ENCODE data around the gene PLPP1. TPM values are rescaled to one million over a fixed set of nuclear protein-coding genes. Genes with fewer than 3 reads are reported as not detected.
"Not testable (repeated sequence)": the region's sequence is repeated elsewhere in the genome, so short reads cannot be mapped to it uniquely, and the experiment has no call there.

PLPP1 gene
- total RNA-seq, 1 donor from 2014 or later = 75.9 TPM

DNA sequence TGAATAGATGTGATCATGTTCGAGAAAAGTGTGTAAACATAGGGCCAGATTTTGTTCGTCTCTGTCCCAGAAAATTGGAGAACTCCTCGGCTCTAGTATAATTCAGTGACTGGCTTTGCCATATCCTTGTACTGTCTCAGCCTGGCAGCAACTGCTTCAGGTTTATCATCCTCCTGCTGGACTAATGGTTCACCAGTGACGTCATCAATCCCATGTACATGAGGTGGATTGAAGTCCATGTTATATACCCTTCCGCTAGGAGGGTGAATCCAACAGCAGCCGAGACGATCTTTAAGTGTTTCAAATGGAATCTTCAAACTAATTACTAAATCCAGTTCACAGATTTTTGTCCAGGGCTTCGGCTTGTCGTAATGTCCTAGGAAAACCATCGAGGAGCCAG is 17.1 kb upstream of the PLPP1 start:
- DNase-seq (no peak), ATAC-seq (ENCODE audit: poor library complexity) (no peak)
- intact Hi-C loops (cut with DNase I) = no loop called here

- intact Hi-C loops (cut with DNase I) = no loop called here
- no peak for DNase-seq
- ATAC-seq (ENCODE audit: poor library complexity) = no peak
Observed at GRCh38 chr5:55551358-55551757, 16.6 kb upstream of the PLPP1 start.

DNA sequence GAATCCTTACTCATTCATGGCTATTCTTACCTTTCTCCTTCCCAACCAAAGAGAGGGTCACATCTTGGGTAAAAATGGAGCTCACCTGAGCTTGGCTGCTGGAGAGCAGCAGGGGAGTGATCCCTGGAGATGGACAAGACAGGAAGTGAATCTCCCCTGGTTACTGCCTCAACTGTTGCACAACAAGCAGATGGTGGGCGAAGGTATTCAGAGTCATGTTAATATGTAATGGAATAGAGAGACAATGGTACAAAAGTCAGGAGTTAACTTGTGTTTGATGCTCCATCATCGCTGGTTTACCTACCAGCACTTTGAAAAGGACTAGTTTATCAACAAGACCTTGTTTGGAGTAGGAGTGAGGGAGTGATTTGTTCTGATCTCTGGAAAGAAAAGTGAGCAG is 13.0 kb upstream of the PLPP1 start:
- ATAC-seq (ENCODE audit: poor library complexity) = no peak
- no peak for DNase-seq
- intact Hi-C loops (cut with DNase I) = no loop called here

DNA sequence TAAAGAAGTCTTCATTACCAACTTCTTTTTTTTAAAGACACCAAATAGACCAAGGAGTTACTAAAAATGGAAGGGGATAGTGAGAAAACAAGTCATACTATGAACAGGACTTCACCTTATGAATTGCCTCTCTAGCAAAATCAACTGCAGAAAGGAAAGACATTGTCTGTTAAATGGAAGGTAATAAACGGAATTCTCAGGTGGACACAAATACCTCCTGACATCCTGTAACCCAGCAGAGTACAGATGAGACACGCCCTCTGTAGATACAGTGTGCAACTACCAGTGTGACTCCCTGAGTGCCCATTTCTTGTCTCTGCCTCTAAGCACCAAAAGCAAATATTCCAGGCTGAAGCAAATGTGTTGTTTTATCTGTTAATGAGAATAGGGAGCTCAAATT is 12.2 kb upstream of the PLPP1 start:
- intact Hi-C loops (cut with DNase I) = no loop called here
- ATAC-seq (ENCODE audit: poor library complexity) (no peak), DNase-seq (no peak)

DNA sequence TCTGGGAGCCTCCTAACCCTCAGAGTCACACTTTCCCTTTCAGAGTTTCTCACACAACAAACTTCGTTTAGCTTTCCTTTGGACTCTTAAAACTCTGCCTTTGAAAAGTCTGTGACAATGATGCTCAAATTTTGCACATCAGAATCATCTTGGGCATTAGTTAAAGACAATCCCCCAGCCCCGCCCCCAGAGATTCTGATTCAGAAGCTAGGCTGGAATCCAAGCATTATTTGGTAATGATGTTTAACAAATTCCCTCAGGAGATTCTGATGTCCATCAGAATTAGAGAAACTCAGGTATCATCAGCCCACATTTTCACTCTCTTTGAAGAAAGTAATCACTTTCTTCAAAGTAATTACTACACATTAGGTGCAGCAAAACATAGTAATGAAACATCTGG is 9.6 kb upstream of the PLPP1 start:
- ATAC-seq (ENCODE audit: poor library complexity) (no peak), DNase-seq (no peak)
- intact Hi-C loops (cut with DNase I) = no loop called here

GRCh38 chr5:55541056-55541635 is 6.4 kb upstream of the PLPP1 start:
- ATAC-seq (ENCODE audit: poor library complexity) (no peak), DNase-seq (no peak)
- intact Hi-C loops (cut with DNase I) = no loop called here

DNA sequence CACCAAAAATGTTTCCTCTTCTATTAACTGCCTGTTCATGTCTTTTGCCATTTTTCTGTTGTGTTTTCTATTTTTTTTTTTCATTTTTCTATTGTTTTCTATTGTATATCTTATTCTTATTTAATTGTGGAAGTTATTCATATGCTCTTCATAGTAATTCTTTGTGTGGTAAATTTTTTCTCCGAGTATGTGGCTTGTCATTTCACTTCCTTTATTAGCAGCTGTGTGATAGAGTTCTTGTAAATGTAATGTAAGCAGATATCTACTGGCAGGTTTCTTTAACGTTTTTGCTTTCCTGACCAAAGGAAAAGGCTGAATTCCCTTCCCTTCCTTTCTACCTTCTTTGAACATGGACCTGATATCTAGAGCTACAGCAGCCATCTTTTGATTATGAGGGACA is 5.8 kb upstream of the PLPP1 start:
- DNase-seq = no peak
- intact Hi-C loops (cut with DNase I) = no loop called here
- ATAC-seq (ENCODE audit: poor library complexity) = no peak

DNA sequence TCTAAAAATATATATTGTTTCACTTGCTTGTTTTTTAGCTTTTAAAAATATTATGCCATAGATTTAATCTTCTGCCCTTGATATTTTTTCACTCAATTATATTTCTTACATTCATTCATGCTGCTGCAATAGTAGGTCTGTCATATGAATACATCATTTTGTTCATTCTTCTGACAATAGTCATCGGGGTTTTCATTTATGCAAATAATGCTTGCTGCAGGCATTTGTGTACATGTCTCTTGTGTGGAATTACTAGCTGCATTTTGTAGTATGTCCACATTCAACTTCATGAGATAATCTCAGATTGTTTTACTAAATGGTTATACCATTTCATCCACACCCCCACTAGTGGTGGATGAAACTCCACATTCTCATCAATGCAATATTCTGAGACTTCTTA is 5.3 kb upstream of the PLPP1 start:
- DNase-seq (no peak), ATAC-seq (ENCODE audit: poor library complexity) (no peak)
- intact Hi-C loops (cut with DNase I) = no loop called here

- intact Hi-C loops (cut with DNase I) = loop anchor here (5.0 to 10.0 kb wide), 2 partner anchors 39 to 146 kb away; no protein-coding TSS in a partner anchor
- DNase-seq (no peak), ATAC-seq (ENCODE audit: poor library complexity) (no peak)
Observed at GRCh38 chr5:55538661-55539060, 3.9 kb upstream of the PLPP1 start.

DNA sequence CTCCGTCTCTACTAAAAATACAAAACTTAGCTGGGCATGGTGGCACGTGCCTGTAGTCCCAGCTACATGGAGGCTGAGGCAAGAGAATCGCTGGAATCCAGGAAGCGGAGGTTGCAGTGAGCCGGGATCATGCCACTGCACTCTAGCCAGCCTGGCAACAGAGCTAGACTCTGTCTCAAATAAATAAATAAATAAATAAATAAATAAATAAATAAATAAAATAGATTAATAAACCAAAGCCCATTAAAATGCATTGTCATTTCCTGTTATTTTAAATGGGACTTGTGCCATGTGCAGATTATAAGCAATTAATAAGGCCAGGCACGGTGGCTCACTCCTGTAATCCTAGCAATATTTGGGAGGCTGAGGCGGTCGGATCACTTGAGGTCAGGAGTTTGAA is 2.6 kb upstream of the PLPP1 start:
- not testable (repeated sequence) for DNase-seq; ATAC-seq (ENCODE audit: poor library complexity)
- intact Hi-C loops (cut with DNase I) = loop anchor here (5.0 to 10.0 kb wide), 2 partner anchors 40 to 147 kb away; no protein-coding TSS in a partner anchor

DNA sequence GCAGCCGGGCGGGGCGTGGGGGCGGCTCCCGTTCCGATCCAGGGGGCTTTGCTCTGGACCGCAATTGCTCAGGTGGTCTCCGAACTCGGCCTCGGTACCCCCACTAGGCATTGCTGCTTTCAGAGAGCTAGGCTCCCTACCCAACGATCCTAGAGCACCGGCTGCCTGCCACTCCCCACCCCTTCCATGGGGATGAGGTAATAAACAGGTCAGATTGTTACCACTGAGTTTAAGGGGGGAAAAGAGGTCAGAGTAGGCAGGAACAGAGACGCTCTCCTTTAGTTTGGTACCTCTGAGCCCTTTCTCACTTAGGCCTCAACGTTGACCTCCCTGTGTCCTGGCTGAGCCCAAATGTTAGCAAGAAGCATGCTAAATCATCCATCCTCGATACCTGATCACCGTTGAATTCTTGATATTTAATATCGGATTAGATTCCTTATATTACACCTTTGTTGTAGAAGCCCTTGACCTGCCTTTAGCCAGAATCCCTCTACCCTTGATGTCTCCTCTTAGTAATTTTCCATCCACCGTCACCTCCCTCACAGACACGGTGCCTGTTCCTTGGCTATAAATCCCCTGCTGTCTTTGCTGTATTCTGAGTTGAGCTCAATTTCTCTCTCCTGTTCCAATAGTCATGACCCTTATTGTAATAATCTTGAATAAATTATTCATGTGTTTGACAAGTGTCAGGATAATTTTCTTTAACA is 588 bp upstream of the PLPP1 start:
- no peak for DNase-seq
- ATAC-seq (ENCODE audit: poor library complexity) = peak; percentile 24
- intact Hi-C loops (cut with DNase I) = loop anchor here (5.0 to 10.0 kb wide), 2 partner anchors 42 to 149 kb away; no protein-coding TSS in a partner anchor

DNA sequence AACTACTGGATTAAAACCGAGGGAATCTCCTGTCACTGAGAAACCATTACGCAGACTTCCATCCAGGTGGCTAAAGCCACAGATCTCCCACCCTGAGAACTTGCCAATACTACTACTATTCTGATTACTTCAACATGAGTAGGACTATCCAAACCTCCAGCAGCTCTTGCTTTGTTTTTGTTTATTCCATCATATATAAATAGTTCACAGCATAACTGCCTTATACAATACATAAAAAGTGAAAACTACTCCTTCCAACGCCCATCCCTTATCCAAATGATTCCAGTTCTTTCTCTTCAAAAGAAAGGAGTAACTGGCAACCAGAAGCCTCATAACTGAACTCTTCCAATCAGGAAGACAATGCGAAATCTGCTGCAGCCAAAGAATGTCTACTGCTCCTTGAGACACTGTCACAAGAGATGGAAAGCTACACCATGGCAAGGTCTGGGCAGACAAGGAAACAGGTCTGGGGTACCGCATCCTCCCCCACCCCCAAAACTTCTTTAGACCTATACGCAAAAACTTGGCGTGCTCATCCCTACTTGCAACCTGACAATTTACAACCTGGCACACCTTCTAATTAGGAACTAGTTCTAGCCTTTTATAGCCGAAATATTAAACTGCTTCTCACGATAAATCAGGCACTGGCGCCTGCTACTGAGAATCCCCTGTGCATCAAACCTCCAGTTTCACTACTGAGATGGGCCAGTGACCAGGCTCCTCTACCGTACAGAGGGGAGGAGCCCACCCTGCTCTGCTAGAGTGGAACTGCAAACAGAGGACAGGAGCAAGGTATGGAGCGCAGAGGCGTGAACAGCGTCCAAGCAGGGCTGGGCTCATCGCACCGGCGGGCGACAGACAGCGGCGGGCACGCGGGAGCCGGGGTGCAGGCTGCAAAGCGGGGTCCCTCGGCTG is 986 bp downstream of the PLPP1 start:
- intact Hi-C loops (cut with DNase I) = loop anchor here (5.0 to 10.0 kb wide), 2 partner anchors 64 to 151 kb away; no protein-coding TSS in a partner anchor
- DNase-seq (no peak), ATAC-seq (ENCODE audit: poor library complexity) (peak; percentile 60)

DNA sequence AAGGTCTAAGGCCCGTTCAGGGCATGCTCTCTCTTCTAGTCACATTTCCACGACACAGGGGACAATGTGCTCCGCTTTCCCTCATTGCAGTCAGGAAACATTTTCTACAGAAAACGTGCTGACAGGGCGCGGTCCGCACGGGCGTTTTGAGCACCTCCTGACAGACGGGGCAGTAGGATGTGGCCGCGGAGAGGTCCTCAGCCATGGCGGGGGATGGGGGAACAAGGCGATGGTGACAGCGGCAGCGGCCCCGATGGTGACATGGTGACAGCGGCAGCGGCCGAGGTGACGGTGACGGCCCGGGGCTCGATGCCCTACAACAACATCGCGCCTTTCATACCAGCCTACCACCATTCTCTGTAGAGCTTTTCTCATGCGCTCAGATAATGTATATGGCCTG is 4.1 kb downstream of the PLPP1 start:
- ATAC-seq (ENCODE audit: poor library complexity) = no peak
- intact Hi-C loops (cut with DNase I) = loop anchor here (5.0 to 10.0 kb wide), 2 partner anchors 67 to 154 kb away; no protein-coding TSS in a partner anchor
- peak; percentile 71 for DNase-seq

DNA sequence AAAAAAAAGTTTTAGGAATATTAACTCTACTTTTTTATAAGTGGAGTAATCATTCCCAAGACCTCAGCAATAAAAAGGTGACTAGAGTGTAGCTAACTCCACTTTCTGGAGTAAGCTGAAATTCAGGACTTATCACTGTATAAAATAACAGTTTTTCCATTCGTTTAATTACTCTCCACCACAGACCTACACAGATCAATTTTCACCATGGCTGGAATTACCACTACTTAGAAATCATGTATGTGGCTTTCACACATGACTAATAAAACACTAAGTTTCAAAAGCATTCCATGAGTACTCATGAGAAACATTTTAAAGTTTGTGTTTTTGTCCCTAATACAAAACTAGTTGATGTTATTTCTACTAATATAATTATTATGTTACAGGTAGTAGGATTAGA is 9.9 kb downstream of the PLPP1 start:
- intact Hi-C loops (cut with DNase I) = no loop called here
- ATAC-seq (ENCODE audit: poor library complexity) (no peak), DNase-seq (no peak)

DNA sequence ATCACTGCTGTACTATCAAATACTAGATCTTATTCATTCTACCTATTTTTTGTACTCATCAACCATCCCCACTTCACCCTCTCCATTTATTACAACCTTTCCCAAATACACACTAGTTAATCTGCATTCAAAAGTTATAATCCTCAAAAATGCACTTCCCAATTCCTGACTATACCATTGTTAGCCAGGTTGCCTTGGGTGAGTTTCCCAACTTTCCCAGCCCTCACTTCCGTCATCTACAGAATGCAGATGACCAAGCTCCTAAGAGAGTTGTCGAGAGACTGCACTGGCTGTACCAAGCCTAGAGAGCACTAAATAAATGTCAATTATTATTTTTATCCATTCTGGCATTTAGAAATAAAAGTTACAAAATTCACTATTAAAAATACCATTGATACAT is 11.5 kb downstream of the PLPP1 start:
- ATAC-seq (ENCODE audit: poor library complexity) (no peak), DNase-seq (no peak)
- intact Hi-C loops (cut with DNase I) = no loop called here

DNA sequence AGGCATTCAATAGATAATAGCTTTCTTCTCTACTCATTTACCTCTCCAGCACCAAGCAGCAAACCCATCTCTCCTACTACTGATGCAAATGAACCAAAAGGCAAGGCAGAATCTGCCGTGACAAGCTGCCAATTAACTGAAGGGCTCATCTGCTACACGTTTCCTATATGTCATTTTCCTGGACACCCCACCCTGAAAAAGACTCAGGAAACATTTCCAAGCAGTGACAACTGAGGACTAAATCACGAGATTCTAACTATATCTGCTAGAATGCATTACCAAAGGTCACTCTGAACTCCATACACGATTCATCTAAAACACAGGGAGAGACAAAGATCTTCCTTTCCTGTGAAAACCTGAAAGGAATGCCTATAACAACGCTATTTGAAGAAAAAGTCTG is 12.9 kb downstream of the PLPP1 start:
- no peak for DNase-seq
- ATAC-seq (ENCODE audit: poor library complexity) = peak; percentile 40
- intact Hi-C loops (cut with DNase I) = no loop called here

DNA sequence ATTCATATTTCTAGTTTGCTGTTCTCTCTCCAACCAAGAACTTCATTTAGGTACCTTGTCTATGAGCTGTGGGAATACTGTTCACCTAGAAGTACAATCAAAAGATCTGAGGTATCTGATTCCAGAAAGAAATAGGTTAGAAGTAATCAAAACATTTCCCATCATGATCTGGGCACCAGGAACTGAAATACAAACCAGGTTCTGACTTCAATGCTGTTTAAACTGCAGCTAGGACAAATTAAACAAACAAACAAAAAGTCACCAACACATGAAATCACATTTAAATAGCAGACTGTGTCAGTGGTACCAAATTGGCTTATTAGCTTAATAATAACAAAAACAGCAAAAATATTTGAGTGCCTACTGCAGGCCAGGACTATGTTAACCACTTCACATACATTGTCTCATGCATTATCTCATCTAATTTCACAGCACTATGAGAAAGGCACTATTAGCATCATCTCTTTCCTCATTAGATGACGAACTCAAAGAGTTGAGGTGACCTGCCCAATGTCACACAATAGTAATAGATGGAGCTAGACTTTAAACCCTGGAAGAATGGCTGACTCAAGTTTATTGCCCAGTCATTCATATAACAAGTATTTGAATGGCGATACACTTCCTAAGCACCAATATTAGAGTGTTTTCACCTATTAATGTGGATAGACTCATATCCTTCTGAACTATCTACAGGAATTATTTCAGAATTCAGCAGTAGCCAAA is 14.5 kb downstream of the PLPP1 start:
- intact Hi-C loops (cut with DNase I) = no loop called here
- ATAC-seq (ENCODE audit: poor library complexity) (no peak), DNase-seq (no peak)

DNA sequence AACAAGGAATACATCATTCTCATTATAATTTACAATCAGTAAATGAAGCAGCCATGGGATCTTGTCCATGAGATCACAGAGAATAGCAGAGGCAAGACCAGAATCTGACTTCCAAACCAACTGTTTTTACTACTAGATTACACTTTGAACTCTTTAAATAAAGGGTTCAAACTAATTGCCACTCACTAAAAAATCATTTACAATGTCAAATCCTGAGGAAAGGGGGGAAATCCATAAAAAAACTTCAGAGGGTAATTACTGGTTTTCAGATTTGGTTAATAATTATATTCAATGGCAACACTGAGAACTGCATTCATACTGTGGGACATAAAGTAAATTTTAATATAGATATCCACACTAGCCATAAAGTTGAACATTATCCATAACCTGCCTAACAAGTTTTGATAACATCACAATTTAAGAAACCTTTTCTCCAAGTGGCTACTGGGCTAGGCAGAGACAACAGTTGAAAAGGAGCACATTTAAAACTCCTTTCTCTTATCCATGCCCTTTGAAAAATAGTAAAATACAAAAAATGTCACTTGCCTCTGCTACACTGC is 15.9 kb downstream of the PLPP1 start:
- DNase-seq = no peak
- intact Hi-C loops (cut with DNase I) = no loop called here
- no peak for ATAC-seq (ENCODE audit: poor library complexity)

DNA sequence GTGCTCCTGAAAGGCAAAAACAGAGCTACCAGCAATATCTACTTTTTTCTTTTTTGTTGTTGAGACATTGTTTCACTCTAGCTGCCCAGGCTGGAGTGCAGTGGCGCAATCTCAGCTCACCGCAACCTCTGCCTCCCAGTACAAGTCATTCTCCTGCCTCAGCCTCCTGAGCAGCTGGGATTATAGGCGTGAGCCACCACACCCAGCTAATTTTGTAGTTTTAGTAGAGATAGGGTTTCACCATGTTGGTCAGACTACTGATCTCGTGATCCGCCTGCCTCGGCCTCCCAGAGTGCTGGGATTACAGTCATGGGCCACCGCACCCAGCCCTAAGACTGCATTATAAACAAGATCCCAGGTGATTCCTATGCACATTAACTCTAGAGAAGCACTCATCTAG is 17.0 kb downstream of the PLPP1 start:
- ATAC-seq (ENCODE audit: poor library complexity) (no peak), DNase-seq (no peak)
- intact Hi-C loops (cut with DNase I) = no loop called here
